ENCODE data around the gene ADGRE1.

ADGRE1 gene

DNA sequence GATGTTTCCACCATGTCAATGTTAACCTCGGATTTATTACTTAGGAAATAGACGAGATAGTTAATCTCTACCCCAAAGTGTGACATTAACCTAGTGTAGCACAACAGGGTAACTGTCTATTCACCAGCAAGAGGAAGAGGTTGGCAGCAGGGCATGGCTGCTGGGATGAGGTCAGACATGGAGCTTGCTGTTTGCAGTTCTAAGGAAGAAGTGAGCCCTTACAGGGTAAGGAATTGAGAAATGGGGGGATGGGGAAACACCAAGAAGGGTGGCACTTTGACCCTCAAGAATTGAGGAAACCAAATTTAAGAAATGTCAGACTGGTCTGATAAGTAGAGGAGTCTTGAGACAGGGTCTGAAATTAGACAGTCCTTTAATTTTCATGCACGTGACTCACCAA, 71.4 kb downstream of the ADGRE1 start:
- DNase-seq = no peak

DNA sequence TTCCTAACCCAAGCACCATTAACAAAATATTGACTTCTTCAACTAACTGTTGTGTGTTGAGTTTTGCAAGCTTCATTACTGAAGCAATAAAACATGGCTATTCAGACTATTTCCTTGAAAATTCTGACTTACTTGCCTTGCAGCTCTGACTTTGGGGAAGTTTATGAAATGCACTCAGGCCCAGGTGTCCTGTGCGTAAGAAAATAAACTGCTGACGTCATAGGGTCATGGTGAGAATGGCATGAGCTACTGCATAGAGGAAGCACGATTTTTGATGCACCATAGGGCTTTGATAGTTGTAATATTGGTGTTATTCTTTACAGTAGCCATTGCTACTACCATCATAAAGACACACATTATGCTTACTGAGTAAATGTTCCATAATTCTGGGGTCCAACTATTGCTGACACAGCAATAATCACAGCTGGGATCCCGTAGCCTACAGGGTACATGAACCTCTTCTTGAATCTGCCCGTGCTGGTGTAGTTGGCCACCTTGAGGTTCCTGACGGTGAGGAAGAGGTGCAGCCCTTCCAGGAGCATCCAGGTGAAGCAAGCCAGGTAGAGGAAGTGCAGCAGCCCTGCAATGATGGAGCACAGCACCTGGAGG, 76.0 kb downstream of the ADGRE1 start:
- no peak for DNase-seq

DNA sequence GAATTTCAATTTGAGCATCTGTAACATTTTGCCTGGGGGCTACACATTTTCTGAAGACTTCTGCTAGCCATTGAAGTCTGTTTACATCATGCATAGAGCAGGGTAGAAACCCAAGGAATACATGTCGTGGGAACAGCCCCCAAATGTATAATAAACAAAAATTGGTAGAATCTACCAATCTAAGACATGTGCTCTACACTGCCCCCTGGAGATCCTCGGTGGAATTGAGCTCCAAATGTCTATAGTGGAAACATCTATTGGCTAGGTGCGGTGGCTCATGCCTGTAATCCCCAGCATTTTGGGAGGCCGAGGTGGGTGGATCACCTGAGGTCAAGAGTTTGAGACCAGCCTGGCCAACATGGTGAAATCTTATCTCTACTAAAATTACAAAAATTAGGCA, 76.6 kb downstream of the ADGRE1 start:
- no peak for DNase-seq

DNA sequence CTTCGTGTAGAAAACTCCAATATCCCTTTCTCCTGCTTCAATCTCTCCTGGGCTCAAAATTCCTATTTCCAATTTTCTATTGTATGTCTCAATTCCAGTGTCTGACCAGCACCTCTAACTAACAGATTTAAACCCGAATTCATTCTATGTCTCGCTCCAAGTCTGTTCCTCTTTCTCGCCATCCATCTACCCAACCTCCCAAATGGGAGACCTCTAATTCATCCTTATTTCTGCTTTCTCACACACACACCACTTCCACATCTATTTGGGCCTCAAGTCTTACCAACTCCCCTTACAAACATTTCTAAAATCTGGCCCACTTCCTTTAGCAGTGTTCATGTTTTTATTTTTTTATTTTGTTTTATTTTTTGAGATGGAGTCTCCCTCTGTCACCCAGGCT, 80.6 kb downstream of the ADGRE1 start:
- no peak for DNase-seq

DNA sequence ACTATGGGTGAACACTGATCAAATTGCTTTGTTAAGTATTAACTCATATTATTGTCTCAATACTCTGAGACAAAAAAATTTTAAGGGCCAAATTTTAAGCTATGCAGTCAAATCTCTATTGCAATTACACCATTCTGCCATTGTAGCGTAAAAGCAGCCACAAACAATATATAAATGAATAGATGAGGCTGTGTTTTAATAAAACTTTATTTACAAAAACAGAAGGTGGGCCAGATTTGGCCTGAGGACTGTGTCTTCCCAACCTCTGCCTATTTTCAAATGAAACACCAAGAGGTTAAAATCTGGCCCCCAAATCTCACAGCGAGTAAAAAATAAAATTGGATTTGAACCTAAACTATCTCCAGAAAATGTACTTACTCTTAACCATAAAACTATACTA, 82.1 kb downstream of the ADGRE1 start:
- DNase-seq = no peak

DNA sequence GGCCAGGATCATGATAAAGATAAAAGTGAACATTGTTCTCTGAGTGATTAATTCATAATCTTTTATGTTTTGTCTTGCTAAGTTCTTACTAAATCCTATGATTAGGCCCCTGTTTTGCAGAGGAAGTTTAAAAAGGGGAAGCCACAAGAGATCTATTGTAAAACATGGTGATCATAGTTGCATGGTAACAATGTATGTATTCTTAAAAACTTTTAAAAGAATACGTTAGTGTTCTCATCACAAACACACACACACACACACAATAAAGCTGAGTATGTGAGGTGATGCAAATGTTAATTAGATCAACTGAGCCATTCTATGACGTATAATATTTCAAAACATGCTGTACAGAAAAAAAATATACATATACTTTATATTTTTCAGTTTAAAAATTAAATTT, 82.6 kb downstream of the ADGRE1 start:
- no peak for DNase-seq

DNA sequence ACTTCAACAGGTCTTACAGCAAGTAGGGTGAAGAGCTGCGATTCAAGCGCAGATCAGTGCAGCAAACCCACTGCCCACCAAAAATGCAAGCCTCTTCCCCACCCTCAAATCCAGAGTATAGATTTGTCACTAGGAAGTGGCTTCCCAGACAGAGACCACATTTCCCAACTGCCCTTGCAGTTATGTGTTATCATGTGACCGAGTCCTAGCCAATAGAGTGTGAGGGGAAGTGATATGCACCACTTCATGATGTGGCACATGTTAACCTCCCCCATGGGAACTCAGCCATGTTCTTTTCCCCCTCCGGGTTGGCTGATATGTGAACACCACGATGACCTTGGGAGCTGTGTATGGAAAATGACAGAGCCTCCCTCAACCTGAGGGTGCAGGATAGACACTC, 83.1 kb downstream of the ADGRE1 start:
- no peak for DNase-seq

DNA sequence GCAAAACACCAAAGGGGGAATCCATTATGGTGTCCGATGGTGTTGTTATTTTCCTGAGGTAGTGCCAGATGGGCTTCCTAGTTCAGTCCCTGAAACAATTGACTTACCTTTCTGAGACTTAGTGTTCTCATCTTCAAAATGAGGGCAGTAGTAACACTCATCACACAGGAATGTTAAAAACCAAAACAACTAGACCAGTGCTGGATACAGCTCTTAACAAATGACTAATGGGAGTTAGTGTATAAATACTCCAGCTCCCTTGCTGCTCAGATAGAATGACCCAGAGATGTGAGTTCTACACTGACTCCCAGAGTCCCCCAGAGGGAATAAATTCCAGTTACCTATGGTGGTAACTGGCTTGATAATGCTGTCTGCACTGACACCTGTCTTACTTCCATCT, 84.0 kb downstream of the ADGRE1 start:
- DNase-seq = no peak

DNA sequence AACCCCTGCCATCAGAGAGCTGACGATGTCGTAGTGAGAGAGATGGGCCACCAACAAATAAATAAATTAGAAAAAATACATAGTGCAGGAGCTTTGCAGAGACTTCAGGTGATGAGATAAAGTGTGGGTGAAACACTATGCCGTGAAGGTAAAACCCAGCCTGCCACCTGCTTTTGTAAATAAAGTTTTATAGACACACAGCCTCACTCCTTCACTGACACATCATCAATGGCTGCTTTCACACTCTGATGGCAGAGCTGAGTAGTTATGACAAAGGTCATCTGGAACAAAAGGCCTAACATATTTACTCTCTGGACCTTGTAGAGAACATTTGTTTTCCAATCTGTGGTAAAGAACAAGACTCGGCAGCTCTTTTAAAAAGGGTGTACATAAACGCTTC, 88.8 kb downstream of the ADGRE1 start:
- no peak for DNase-seq

DNA sequence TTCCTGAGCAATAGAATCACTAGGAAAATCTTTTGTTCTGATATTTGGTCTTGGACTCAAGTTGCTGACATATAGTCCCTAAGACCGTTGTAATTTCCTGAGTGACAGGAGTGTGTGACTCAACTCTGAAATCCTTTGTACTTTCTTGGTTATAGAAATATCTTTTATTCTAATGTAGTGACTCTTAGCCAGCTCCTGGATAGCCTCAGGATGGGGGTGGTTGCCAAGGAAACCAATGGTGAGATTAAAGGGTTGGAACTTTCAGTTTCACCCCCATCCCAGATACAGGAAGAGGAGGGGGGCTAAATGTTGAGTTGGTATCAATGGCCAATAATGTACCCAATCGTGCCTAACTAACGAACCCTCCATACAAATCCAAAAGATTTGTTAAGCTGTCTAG, 92.0 kb downstream of the ADGRE1 start:
- no peak for DNase-seq

DNA sequence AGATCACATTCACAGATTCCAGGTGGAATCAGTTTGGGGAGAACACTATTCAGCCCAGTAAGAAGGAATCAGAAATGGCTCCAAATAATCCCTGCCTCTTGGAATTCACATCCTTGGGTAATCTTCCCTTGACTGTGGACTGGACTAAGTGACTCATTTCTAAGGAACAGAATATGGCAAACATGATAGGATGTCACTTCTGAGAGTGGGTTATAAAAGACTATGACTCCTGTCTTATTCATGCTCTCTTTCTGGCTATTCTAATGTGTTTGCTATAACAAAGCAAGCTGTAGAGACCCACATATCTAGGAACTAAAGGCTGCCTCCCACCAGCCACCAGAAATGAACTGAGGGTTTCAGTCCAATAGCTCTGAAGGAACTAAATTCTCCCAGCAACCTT, 96.1 kb downstream of the ADGRE1 start:
- no peak for DNase-seq

DNA sequence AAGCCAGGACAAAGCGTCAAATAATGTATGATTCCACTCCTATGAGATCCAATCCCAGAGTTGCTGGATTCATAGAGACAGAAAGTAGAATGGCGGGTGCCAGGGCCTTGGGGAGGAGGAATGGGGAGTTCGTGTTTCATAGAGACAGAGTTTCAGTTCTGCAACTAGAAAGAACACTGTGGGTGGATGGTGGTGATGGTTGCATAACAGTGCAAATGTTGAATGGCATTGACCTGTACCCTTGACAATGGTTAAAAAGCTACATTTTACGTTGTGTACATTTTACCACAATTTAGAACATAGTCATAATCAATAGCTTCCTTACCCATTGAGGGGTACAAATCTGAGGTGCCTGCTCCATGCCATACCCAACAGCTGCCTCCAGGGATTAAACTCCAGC, 100.5 kb downstream of the ADGRE1 start:
- no peak for DNase-seq

DNA sequence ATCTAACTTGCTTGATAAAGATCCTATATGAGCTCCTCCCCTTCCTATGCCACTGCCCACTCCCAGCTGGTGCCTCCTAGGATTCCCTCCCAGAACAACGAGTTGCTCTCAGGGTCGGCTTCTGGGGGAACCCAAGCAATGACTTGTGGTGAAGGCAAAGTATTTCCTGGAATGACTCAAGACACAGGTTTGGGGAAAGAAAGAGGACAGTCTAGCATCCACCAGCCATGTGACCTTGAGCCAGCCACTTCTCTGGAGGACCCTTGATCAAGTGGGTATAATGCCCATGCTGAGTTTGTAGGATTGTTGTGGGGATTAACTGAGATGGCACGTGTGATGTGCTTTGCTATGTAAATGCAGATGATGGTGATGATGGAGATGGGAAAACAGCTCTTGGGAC, 100.9 kb downstream of the ADGRE1 start:
- no peak for DNase-seq
